OCI-LY3 (cell line): ENCODE data around the gene UBQLN3.

Source experiments
- H2AFZ ChIP-seq: fragments of 200-600, 300-600 bp; shearing (Covaris generic); 2 replicates; pipeline ENCODE4 v1.6.0; 2014; ENCODE audit warnings: antibody characterized with exemption, low read depth, low read length
- H3K27ac ChIP-seq: fragments of 200-600, 300-600 bp; sonication (generic); 2 replicates; pipeline ENCODE4 v1.5.1; 2014; ENCODE audit warnings: mild to moderate bottlenecking, low read length, moderate library complexity, mixed read lengths
- H3K27me3 ChIP-seq: fragments of 200-600, 300-600 bp; sonication (generic); 2 replicates; pipeline ENCODE4 v1.6.1; 2014; ENCODE audit warnings: low read depth, low read length, mixed read lengths
- H3K36me3 ChIP-seq: fragments of 200-600, 300-600 bp; sonication (generic); replicated peaks from 2 replicates; pipeline ENCODE3; 2014; ENCODE audit warnings: low read depth, low read length, mixed read lengths
- H3K4me1 ChIP-seq: fragments of 300-600, 200-600 bp; sonication (generic); 2 replicates; pipeline ENCODE4 v1.6.1; 2014; ENCODE audit warnings: low read length, mixed read lengths
- H3K4me2 ChIP-seq: fragments of 200-600, 300-600 bp; sonication (generic); 2 replicates; pipeline ENCODE4 v1.6.1; 2014; ENCODE audit warnings: low read length, mixed read lengths
- H3K4me3 ChIP-seq: fragments of 300-600, 200-600 bp; sonication (generic); 2 replicates; pipeline ENCODE4 v1.5.1; 2014; ENCODE audit warnings: antibody characterized with exemption, mild to moderate bottlenecking, low read length, moderate library complexity
- H3K79me2 ChIP-seq: fragments of 300-600, 200-600 bp; shearing (Covaris generic); 2 replicates; pipeline ENCODE4 v1.6.1; 2014; ENCODE audit warnings: mild to moderate bottlenecking, low read length, mixed read lengths
- H3K9ac ChIP-seq: fragments of 300-600, 200-600 bp; shearing (Covaris generic); 2 replicates; pipeline ENCODE4 v1.6.0; 2014; ENCODE audit warnings: mild to moderate bottlenecking, low read length, moderate library complexity
- H3K9me3 ChIP-seq: fragments of 200-600, 300-600 bp; shearing (Covaris generic); 2 replicates; pipeline ENCODE4 v1.6.1; 2014; ENCODE audit warnings: low read length, mixed read lengths; ENCODE audit not compliant: insufficient read depth
- H4K20me1 ChIP-seq: fragments of 200-600, 300-600 bp; sonication (generic); 2 replicates; pipeline ENCODE4 v1.6.1; 2016; ENCODE audit warnings: low read length, mixed read lengths; ENCODE audit not compliant: insufficient read depth
- EZH2phosphoT487 ChIP-seq: fragments of 200-600 bp; shearing (Covaris generic); IDR thresholded peaks from 2 replicates; pipeline ENCODE4 v1.6.1; 2018; ENCODE audit warnings: antibody characterized with exemption, mixed run types, low read depth
- TF ChIP-seq, protein P1 (sequence below): fragments of 200-600, 300-600 bp; sonication (generic); IDR thresholded peaks from 2 replicates; pipeline ENCODE4 v1.5.1; 2014; ENCODE audit warnings: antibody characterized with exemption, low read length, low read depth

UBQLN3 gene

DNA sequence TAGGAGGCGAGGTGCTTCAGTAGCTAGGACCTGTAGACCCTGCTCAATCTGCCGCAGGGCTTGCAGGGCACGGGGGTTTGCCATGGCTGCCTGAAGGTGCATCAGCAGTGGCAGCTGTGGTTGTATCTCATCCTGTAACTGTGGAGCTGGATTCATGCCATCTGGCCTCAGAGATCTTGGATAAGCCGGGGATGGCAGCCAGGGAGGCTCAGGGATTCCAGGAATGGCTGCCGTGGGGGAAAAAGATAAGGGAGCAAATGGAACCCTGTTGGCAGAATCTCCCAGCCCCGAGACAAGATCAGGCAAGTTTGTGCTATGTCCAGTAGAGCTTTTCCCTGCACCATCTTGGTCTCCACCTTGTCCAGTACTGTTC is 1.8 kb downstream of the UBQLN3 start:
- Histone ChIP-seq H3K9me3 (no peaks in the 10 kb centered on the region), H3K4me3 (no peak overlapping the region), H3K27ac (no peak overlapping the region), H4K20me1 (no peaks in the 10 kb centered on the region), H3K27me3 (0 out of 2 replicates have a peak, but pooled peaks cover 2% of the 10 kb centered on the region), H3K9ac (no peak overlapping the region), H3K4me2 (no peak overlapping the region), H2AFZ (no peak overlapping the region), H3K4me1 (no peaks in the 10 kb centered on the region), H3K79me2 (no peaks in the 10 kb centered on the region), H3K36me3 (no peaks in the 10 kb centered on the region)
- TF ChIP-seq, protein P1, sequence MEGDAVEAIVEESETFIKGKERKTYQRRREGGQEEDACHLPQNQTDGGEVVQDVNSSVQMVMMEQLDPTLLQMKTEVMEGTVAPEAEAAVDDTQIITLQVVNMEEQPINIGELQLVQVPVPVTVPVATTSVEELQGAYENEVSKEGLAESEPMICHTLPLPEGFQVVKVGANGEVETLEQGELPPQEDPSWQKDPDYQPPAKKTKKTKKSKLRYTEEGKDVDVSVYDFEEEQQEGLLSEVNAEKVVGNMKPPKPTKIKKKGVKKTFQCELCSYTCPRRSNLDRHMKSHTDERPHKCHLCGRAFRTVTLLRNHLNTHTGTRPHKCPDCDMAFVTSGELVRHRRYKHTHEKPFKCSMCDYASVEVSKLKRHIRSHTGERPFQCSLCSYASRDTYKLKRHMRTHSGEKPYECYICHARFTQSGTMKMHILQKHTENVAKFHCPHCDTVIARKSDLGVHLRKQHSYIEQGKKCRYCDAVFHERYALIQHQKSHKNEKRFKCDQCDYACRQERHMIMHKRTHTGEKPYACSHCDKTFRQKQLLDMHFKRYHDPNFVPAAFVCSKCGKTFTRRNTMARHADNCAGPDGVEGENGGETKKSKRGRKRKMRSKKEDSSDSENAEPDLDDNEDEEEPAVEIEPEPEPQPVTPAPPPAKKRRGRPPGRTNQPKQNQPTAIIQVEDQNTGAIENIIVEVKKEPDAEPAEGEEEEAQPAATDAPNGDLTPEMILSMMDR = no peak
- no peak for TF ChIP-seq EZH2phosphoT487

GRCh38 chr11:5507177-5507932 is 2.4 kb downstream of the UBQLN3 start:
- H3K79me2 ChIP-seq = no peaks in the 10 kb centered on the region
- H3K27me3 ChIP-seq = 0 out of 2 replicates have a peak, but pooled peaks cover 2% of the 10 kb centered on the region
- no peak overlapping the region for H3K4me2 ChIP-seq
- H3K36me3 ChIP-seq = no peaks in the 10 kb centered on the region
- no peaks in the 10 kb centered on the region for H3K9me3 ChIP-seq
- H3K27ac ChIP-seq = no peak overlapping the region
- no peaks in the 10 kb centered on the region for H4K20me1 ChIP-seq
- H2AFZ ChIP-seq = no peak overlapping the region
- no peak overlapping the region for H3K9ac ChIP-seq
- H3K4me3 ChIP-seq = no peak overlapping the region
- no peaks in the 10 kb centered on the region for H3K4me1 ChIP-seq
- TF ChIP-seq, protein P1 = no peak
- TF ChIP-seq EZH2phosphoT487 = no peak

GRCh38 chr11:5505363-5506048 is 4.3 kb downstream of the UBQLN3 start:
- Histone ChIP-seq H3K4me3 (no peak overlapping the region), H3K27me3 (no peaks in the 10 kb centered on the region), H2AFZ (no peak overlapping the region), H3K9me3 (no peaks in the 10 kb centered on the region), H3K9ac (no peak overlapping the region), H4K20me1 (no peaks in the 10 kb centered on the region), H3K4me2 (no peak overlapping the region), H3K4me1 (no peaks in the 10 kb centered on the region), H3K36me3 (no peaks in the 10 kb centered on the region), H3K79me2 (no peaks in the 10 kb centered on the region), H3K27ac (no peak overlapping the region)
- no peak for TF ChIP-seq EZH2phosphoT487
- TF ChIP-seq, protein P1 = no peak

- Histone ChIP-seq H3K9me3 (no peaks in the 10 kb centered on the region), H3K27me3 (no peaks in the 10 kb centered on the region), H3K27ac (no peak overlapping the region), H3K9ac (no peak overlapping the region), H3K4me3 (no peak overlapping the region), H3K36me3 (no peaks in the 10 kb centered on the region), H3K79me2 (no peaks in the 10 kb centered on the region), H2AFZ (no peak overlapping the region), H4K20me1 (no peaks in the 10 kb centered on the region), H3K4me1 (no peaks in the 10 kb centered on the region), H3K4me2 (no peak overlapping the region)
- TF ChIP-seq, protein P1 = no peak
- no peak for TF ChIP-seq EZH2phosphoT487
Measured at GRCh38 chr11:5504403-5504921, 5.3 kb downstream of the UBQLN3 start.
